Gastrocnemius medialis (tissue), 4 donors: ENCODE results near the gene AHDC1. TPM values are rescaled to one million over a fixed set of nuclear protein-coding genes. Genes with fewer than 3 reads are reported as not detected.
"Not testable (repeated sequence)": the region's sequence is repeated elsewhere in the genome, so short reads cannot be mapped to it uniquely, and the experiment has no call there.

ENCODE experiments used
- ATAC-seq, 2 donors: fragments of 150-250 bp; one replicate each; pipeline ENCODE4 v1.9.1; 2016
- DNase-seq, 2 donors: peaks; one replicate each; pipeline ENCODE4 v3.0.0-alpha.2; 2019
- H3K27ac ChIP-seq, 4 donors: fragments of 200-600 bp; sonication (generic); 1 replicate in 1 of 4; 2 replicates in 3 of 4; pipeline ENCODE4 v1.5.1; 2016 to 2018; ENCODE audit warnings: mild to moderate bottlenecking in 2 of 4, moderate library complexity in 1 of 4
- H3K27me3 ChIP-seq, 3 donors: fragments of 200-600 bp; sonication (generic) in 2 of 3; 1 replicate in 1 of 3; 2 replicates in 2 of 3; pipeline versions ENCODE4 v1.5.1 to v1.6.0; 2016 to 2019; ENCODE audit warnings: mild to moderate bottlenecking in 1 of 3, moderate library complexity in 1 of 3
- H3K36me3 ChIP-seq, 2 donors: fragments of 200-600 bp; sonication (generic) in 1 of 2; one replicate each; pipeline ENCODE4 v1.5.1; 2017 to 2018
- H3K4me1 ChIP-seq, 2 donors: fragments of 200-600 bp; sonication (generic) in 1 of 2; one replicate each; pipeline ENCODE4 v1.5.1; 2016 to 2017; ENCODE audit warnings: mild to moderate bottlenecking in 2 of 2
- H3K4me3 ChIP-seq, 4 donors: fragments of 200-600 bp; sonication (generic) in 3 of 4; 1 replicate in 1 of 4; 2 replicates in 3 of 4; pipeline ENCODE4 v1.5.1; 2016 to 2019; ENCODE audit warnings: mild to moderate bottlenecking in 2 of 4
- H3K9me3 ChIP-seq, 3 donors: fragments of 200-600 bp; sonication (generic) in 2 of 3; 1 replicate in 1 of 3; 2 replicates in 2 of 3; pipeline ENCODE4 v1.5.1; 2016 to 2019
- CTCF ChIP-seq, 5 experiments: fragments of 450-650 bp in 3 of 5; fragments of 200-600 bp in 2 of 5; sonication (generic) in 2 of 5; IDR thresholded peaks in 4 of 5; conservative IDR thresholded peaks in 1 of 5; 1 replicate in 4 of 5; 2 replicates in 1 of 5; pipeline ENCODE4 v1.5.1; 2016 to 2019; ENCODE audit warnings: antibody characterized with exemption in 5 of 5, mild to moderate bottlenecking in 3 of 5, moderate library complexity in 3 of 5
- POLR2A ChIP-seq, 2 donors: fragments of 450-650 bp; IDR thresholded peaks; one replicate each; pipeline ENCODE4 v1.6.1; 2017; ENCODE audit warnings: antibody characterized with exemption in 2 of 2, mild to moderate bottlenecking in 2 of 2, moderate library complexity in 2 of 2
- in situ Hi-C, 4 donors: fragments of 200-750 bp; cut with MboI; loops; one replicate each; pipeline versions ENCODE4 v1.15.0 to v1.8.0; 2017; ENCODE audit warnings: low sequenced_read_pairs in 4 of 4
- intact Hi-C: fragments of 100-400 bp; cut with DNase I; formaldehyde crosslinking; loops from one replicate; pipeline ENCODE4 v1.15.1; 2023; ENCODE audit warnings: low total_unique reads
- total RNA-seq, 4 donors: library from RNA; depleted of rRNA; stranded (reverse); fragments of >200 nt; gene quantifications; one replicate each; pipeline versions ENCODE4 v1.1.0 to v1.2.3, GENCODE V29; 2016

AHDC1 gene
- total RNA-seq, 4 donors from 2014 or later: 22.2 to 57.9 (median 35.2) TPM

GRCh38 chr1:27622828-27623227 is 18.9 kb upstream of the AHDC1 start:
- Histone ChIP-seq H3K9me3 (no peaks in the 10 kb centered on the region), H3K36me3 (no peaks in the 10 kb centered on the region), H3K4me3 (no peak overlapping the region), H3K4me1 (peaks cover 0 to 10% of the 10 kb centered on the region in 2 donors), H3K27ac (no peak overlapping the region), H3K27me3 (no peaks in the 10 kb centered on the region)
- intact Hi-C loops: no loop called here
- DNase-seq (no peak), ATAC-seq (no peak)
- TF ChIP-seq CTCF (IDR thresholded peaks at IDR 0.05 in 4 of 5, conservative IDR thresholded peaks at IDR 0.05 in 1 of 5): no peak
- in situ Hi-C loops: no loop called here

- Histone ChIP-seq H3K4me1 (no peaks in the 10 kb centered on the region), H3K4me3 (no peak overlapping the region), H3K9me3 (no peaks in the 10 kb centered on the region), H3K27ac (no peak overlapping the region), H3K36me3 (no peaks in the 10 kb centered on the region), H3K27me3 (no peaks in the 10 kb centered on the region)
- no peak for TF ChIP-seq POLR2A (IDR thresholded peaks at IDR 0.05)
- TF ChIP-seq CTCF (IDR thresholded peaks at IDR 0.05 in 4 of 5, conservative IDR thresholded peaks at IDR 0.05 in 1 of 5): no peak
- no peak for ATAC-seq
- in situ Hi-C loops (no loop called here), intact Hi-C loops (no loop called here)
- DNase-seq: no peak
Measured at GRCh38 chr1:27621051-27621920, 17.3 kb upstream of the AHDC1 start.

GRCh38 chr1:27619782-27620438 is 16.0 kb upstream of the AHDC1 start:
- H3K4me1 ChIP-seq, H3K36me3 ChIP-seq, ATAC-seq, H3K27ac ChIP-seq, H3K27me3 ChIP-seq, in situ Hi-C loops, DNase-seq, intact Hi-C loops, H3K9me3 ChIP-seq, H3K4me3 ChIP-seq: not testable (repeated sequence)

- ATAC-seq (no peak), DNase-seq (no peak)
- intact Hi-C loops: no loop called here
- no peak for TF ChIP-seq POLR2A (IDR thresholded peaks at IDR 0.05)
- TF ChIP-seq CTCF (IDR thresholded peaks at IDR 0.05 in 4 of 5, conservative IDR thresholded peaks at IDR 0.05 in 1 of 5): no peak
- Histone ChIP-seq H3K4me3 (no peak overlapping the region), H3K27me3 (no peaks in the 10 kb centered on the region), H3K27ac (no peak overlapping the region), H3K36me3 (no peaks in the 10 kb centered on the region), H3K9me3 (no peaks in the 10 kb centered on the region), H3K4me1 (no peaks in the 10 kb centered on the region)
- in situ Hi-C loops: no loop called here
Measured at GRCh38 chr1:27618341-27619082, 14.6 kb upstream of the AHDC1 start.

GRCh38 chr1:27617420-27617819 is 13.5 kb upstream of the AHDC1 start:
- ATAC-seq (no peak), DNase-seq (no peak)
- H3K4me3 ChIP-seq: no peak overlapping the region
- no peaks in the 10 kb centered on the region for H3K27me3 ChIP-seq
- in situ Hi-C loops: no loop called here
- no peaks in the 10 kb centered on the region for H3K4me1 ChIP-seq
- no peaks in the 10 kb centered on the region for H3K36me3 ChIP-seq
- intact Hi-C loops: no loop called here
- no peak overlapping the region for H3K27ac ChIP-seq
- TF ChIP-seq CTCF (IDR thresholded peaks at IDR 0.05 in 4 of 5, conservative IDR thresholded peaks at IDR 0.05 in 1 of 5) (no peak), POLR2A (IDR thresholded peaks at IDR 0.05) (no peak)
- H3K9me3 ChIP-seq: no peaks in the 10 kb centered on the region
